ENCODE results near the gene FNBP1. TPM values are rescaled to one million over a fixed set of nuclear protein-coding genes. Genes with fewer than 3 reads are reported as not detected.

Gene FNBP1
- total RNA-seq, 1 donor from 2014 or later, result 63.5 TPM

DNA sequence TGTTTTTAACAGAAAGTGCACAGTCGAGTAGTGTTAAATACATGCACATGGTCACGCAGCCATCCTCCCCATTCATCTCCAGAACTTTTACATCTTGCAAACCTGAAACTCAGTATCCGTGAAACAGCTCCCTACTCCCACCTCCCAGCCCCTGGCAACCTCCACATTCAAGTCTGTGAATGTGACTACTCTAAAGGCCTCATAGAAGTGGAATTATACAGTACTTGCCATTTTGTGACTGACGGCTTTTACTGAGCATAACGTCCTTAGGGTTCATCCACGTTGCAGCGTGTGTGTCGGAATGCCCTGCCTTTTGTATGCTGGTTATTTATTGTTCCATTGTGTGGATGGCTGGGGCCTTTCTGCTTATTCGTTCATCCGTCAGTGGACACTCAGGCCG lies 171.9 kb downstream of the FNBP1 start:
- H2AFZ ChIP-seq (ENCODE audit: low read depth, low read length), result no peak overlapping the region
- no peak overlapping the region for H3K4me2 ChIP-seq (ENCODE audit: low read length)
- no peaks in the 10 kb centered on the region for H3K9me3 ChIP-seq (ENCODE audit: insufficient read depth, low read depth, low read length)
- H3K27me3 ChIP-seq (ENCODE audit: insufficient read depth, low read length), result no peaks in the 10 kb centered on the region
- H3K9ac ChIP-seq (ENCODE audit: low read length), result no peak overlapping the region
- no peak for TF ChIP-seq CTCF (IDR thresholded peaks at IDR 0.05; ENCODE audit: insufficient read depth, low read depth, low read length)
- TF ChIP-seq EZH2 (IDR thresholded peaks at IDR 0.05; ENCODE audit: insufficient read depth, low read length), result no peak
- no peak overlapping the region for H3K27ac ChIP-seq (ENCODE audit: low read depth, low read length)
- H3K79me2 ChIP-seq (ENCODE audit: insufficient read depth, low read length), result no peaks in the 10 kb centered on the region
- no peak overlapping the region for H3K4me3 ChIP-seq (ENCODE audit: insufficient read depth, low read depth, low read length)
- DNase-seq (ENCODE audit: low read depth) (no peak), FAIRE-seq (no peak)
- H3K36me3 ChIP-seq (ENCODE audit: insufficient read depth, low read length), result peaks cover 2% of the 10 kb centered on the region
- no peaks in the 10 kb centered on the region for H3K4me1 ChIP-seq (ENCODE audit: insufficient read depth, low read length)
- no peaks in the 10 kb centered on the region for H3K4me1 Mint-ChIP-seq (ENCODE audit: low read depth, unreplicated experiment)
- no peak overlapping the region for H3K27ac Mint-ChIP-seq (ENCODE audit: unreplicated experiment)
- H4K20me1 ChIP-seq (ENCODE audit: insufficient read depth, low read length), result no peaks in the 10 kb centered on the region
- H3K36me3 Mint-ChIP-seq (ENCODE audit: low read depth, unreplicated experiment), result peaks cover 17% of the 10 kb centered on the region
- no peaks in the 10 kb centered on the region for H3K9me3 Mint-ChIP-seq (ENCODE audit: unreplicated experiment)
- H3K4me3 Mint-ChIP-seq (ENCODE audit: unreplicated experiment), result no peak overlapping the region
- no peaks in the 10 kb centered on the region for H3K27me3 Mint-ChIP-seq (ENCODE audit: low read depth, unreplicated experiment)

DNA sequence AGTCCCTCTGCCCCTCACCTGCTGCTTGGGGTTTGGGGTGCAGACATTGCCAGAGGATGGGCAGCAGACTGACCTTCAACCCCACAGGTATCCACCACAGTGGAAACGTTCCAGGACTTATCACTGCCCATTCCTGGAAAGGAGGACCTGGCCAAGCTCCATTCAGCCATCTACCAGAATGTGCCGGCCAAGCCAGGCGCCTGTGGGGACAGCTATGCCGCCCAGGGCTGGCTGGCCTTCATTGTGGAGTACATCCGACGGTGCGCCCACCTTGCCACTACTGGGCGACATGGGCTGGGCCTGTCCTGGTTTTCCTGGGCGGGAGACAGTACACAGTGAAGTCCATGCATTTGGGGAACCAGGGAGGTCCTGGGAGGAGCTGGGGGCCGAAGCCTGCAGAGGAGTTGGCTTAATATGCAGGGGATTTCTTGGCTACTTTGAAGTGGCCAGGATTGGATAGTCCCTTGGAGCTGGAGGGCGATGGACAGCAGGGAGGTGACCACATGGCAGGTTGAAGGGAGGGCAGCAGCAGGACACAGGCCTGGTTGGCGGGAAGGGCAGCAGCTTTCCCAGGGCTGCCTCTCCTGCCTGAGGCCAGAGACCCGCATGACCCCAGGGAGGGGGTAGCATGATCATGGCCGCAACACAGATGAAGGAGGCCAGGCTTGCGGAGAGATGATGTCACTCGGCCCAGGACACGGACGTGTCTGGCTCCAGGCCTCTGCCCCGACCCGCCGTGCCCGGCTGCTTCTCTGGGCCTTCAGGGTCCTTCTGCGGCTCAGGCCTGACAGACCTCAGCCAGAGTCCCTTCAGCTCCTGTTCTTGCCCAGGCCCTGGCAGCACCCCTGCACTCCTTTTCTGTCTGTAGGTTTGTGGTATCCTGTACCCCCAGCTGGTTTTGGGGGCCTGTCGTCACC lies 173.1 kb downstream of the FNBP1 start:
- FAIRE-seq (no peak), DNase-seq (ENCODE audit: low read depth) (no peak)
- no peaks in the 10 kb centered on the region for H3K4me1 Mint-ChIP-seq (ENCODE audit: low read depth, unreplicated experiment)
- no peak overlapping the region for H3K4me3 Mint-ChIP-seq (ENCODE audit: unreplicated experiment)
- Histone ChIP-seq H3K27me3 (ENCODE audit: insufficient read depth, low read length) (no peaks in the 10 kb centered on the region), H3K4me1 (ENCODE audit: insufficient read depth, low read length) (no peaks in the 10 kb centered on the region), H3K9ac (ENCODE audit: low read length) (no peak overlapping the region), H3K36me3 (ENCODE audit: insufficient read depth, low read length) (peaks cover 2% of the 10 kb centered on the region), H3K4me2 (ENCODE audit: low read length) (no peak overlapping the region), H4K20me1 (ENCODE audit: insufficient read depth, low read length) (no peaks in the 10 kb centered on the region), H2AFZ (ENCODE audit: low read depth, low read length) (no peak overlapping the region), H3K27ac (ENCODE audit: low read depth, low read length) (no peak overlapping the region), H3K79me2 (ENCODE audit: insufficient read depth, low read length) (no peaks in the 10 kb centered on the region), H3K9me3 (ENCODE audit: insufficient read depth, low read depth, low read length) (no peaks in the 10 kb centered on the region), H3K4me3 (ENCODE audit: insufficient read depth, low read depth, low read length) (no peak overlapping the region)
- H3K27ac Mint-ChIP-seq (ENCODE audit: unreplicated experiment), result no peak overlapping the region
- no peak for TF ChIP-seq EZH2 (IDR thresholded peaks at IDR 0.05; ENCODE audit: insufficient read depth, low read length)
- TF ChIP-seq CTCF (IDR thresholded peaks at IDR 0.05; ENCODE audit: insufficient read depth, low read depth, low read length), result no peak
- peaks cover 19% of the 10 kb centered on the region for H3K36me3 Mint-ChIP-seq (ENCODE audit: low read depth, unreplicated experiment)
- H3K9me3 Mint-ChIP-seq (ENCODE audit: unreplicated experiment), result no peaks in the 10 kb centered on the region
- no peaks in the 10 kb centered on the region for H3K27me3 Mint-ChIP-seq (ENCODE audit: low read depth, unreplicated experiment)
